ENCODE results near the gene NSMF. TPM values are rescaled to one million over a fixed set of nuclear protein-coding genes. Genes with fewer than 3 reads are reported as not detected.
"Not testable (repeated sequence)": the region's sequence is repeated elsewhere in the genome, so short reads cannot be mapped to it uniquely, and the experiment has no call there.

NSMF gene
- total and polyA plus RNA-seq, 2 experiments from 2014 or later: 20.3 to 103 TPM

- not testable (repeated sequence) for H3K4me1 Mint-ChIP-seq; H3K9me2 ChIP-seq (ENCODE audit: insufficient read depth); H3K79me2 ChIP-seq (replicated peaks; ENCODE audit: insufficient read depth); H3K27me3 Mint-ChIP-seq (ENCODE audit: insufficient read depth, low read depth, poor library complexity); H3F3A ChIP-seq (replicated peaks; ENCODE audit: low read depth); H3K4me3 ChIP-seq; DNase-seq (ENCODE audit: low spot score); H3K9me3 Mint-ChIP-seq; H3K27ac ChIP-seq (ENCODE audit: low read depth); H4K20me1 ChIP-seq (replicated peaks; ENCODE audit: insufficient read depth); H3K27me3 ChIP-seq (ENCODE audit: insufficient read depth); H2AFZ ChIP-seq; ATAC-seq; H3K4me2 ChIP-seq; H3K36me3 ChIP-seq (ENCODE audit: insufficient read depth); H3K36me3 Mint-ChIP-seq (ENCODE audit: low read depth); H3K27ac Mint-ChIP-seq; H3K4me3 Mint-ChIP-seq; H3K4me1 ChIP-seq (ENCODE audit: insufficient read depth)
Observed at GRCh38 chr9:137466389-137467085, 7.4 kb upstream of the NSMF start.

DNA sequence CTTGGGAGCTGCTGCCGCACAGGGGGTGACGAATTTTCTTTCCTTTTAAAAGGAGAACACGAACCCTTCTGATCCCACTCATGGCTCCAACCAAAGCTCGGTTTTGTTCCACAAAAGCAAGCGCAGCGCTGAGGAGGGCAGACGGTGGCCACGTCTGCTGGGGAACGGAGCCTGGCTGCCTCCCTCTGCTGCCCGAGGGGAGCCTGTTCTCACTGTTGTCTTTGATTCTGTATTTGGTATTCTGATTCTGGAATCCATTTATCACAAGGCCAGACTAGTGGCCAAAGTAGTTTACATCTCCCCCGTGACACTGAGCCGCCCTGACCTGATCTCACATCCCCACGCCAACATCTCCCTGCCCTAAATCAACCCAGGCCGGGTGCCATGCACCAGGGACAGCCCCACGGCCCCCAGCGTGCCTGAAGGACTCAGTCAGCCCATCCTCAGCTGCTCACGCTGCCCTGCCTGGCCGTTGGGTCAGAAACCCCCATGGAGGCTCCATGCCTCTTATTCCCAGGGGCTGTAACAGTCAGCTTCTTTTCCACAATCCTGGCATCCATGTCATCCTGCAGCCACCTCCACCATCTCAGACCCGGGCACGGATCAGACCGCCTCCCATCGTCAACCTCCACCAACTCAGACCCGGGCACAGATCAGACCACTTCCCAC is 6.7 kb upstream of the NSMF start:
- no peak overlapping the region for H3K27ac Mint-ChIP-seq
- H3K9me3 Mint-ChIP-seq: no peaks in the 10 kb centered on the region; the same call in 2 of the 3 replicates
- Histone ChIP-seq H3K4me2 (no peak overlapping the region), H3K9me2 (ENCODE audit: insufficient read depth) (no peaks in the 10 kb centered on the region), H3F3A (replicated peaks; ENCODE audit: low read depth) (no peaks in the 10 kb centered on the region), H3K4me1 (ENCODE audit: insufficient read depth) (no peaks in the 10 kb centered on the region), H3K79me2 (replicated peaks; ENCODE audit: insufficient read depth) (no peaks in the 10 kb centered on the region), H4K20me1 (replicated peaks; ENCODE audit: insufficient read depth) (no peaks in the 10 kb centered on the region), H3K36me3 (ENCODE audit: insufficient read depth) (no peaks in the 10 kb centered on the region), H2AFZ (no peak overlapping the region), H3K27me3 (ENCODE audit: insufficient read depth) (no peaks in the 10 kb centered on the region), H3K4me3 (no peak overlapping the region), H3K27ac (ENCODE audit: low read depth) (no peak overlapping the region)
- no peaks in the 10 kb centered on the region; the same call in 2 of the 3 replicates for H3K36me3 Mint-ChIP-seq (ENCODE audit: low read depth)
- H3K27me3 Mint-ChIP-seq (ENCODE audit: insufficient read depth, low read depth, poor library complexity): peaks cover 10% of the 10 kb centered on the region
- DNase-seq (ENCODE audit: low spot score) (no peak), ATAC-seq (no peak)
- H3K4me1 Mint-ChIP-seq: no peaks in the 10 kb centered on the region
- no peak overlapping the region for H3K4me3 Mint-ChIP-seq
- TF ChIP-seq, protein P1, sequence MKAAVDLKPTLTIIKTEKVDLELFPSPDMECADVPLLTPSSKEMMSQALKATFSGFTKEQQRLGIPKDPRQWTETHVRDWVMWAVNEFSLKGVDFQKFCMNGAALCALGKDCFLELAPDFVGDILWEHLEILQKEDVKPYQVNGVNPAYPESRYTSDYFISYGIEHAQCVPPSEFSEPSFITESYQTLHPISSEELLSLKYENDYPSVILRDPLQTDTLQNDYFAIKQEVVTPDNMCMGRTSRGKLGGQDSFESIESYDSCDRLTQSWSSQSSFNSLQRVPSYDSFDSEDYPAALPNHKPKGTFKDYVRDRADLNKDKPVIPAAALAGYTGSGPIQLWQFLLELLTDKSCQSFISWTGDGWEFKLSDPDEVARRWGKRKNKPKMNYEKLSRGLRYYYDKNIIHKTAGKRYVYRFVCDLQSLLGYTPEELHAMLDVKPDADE (IDR thresholded peaks at IDR 0.05): no peak
- TF ChIP-seq ZNF462 (CRISPR knock-in tag; IDR thresholded peaks at IDR 0.05) (no peak), JUNB (IDR thresholded peaks at IDR 0.05; ENCODE audit: unreplicated experiment) (no peak), ZNF114 (CRISPR knock-in tag; IDR thresholded peaks at IDR 0.05) (no peak)
